A549 (cell line): ENCODE results near the gene SNRPA. TPM values are rescaled to one million over a fixed set of nuclear protein-coding genes. Genes with fewer than 3 reads are reported as not detected.

Experiments
- ATAC-seq, 2 experiments: fragments of 200-7000 bp in 1 of 2; fragments of >200 bp in 1 of 2; cut with Nextera tagmentation in 1 of 2; cut with Tn5 transposase in 1 of 2; 3 replicates each; pipeline versions ENCODE4 v1.8.0 to v1.9.1; 2018 to 2020; ENCODE audit warnings: mild to moderate bottlenecking in 1 of 2, moderate library complexity in 1 of 2
- CTCF ChIA-PET: fragments of 300-600 bp; sonication (Branson Sonifier 250); formaldehyde crosslinking; extraction: SDS; loops from one replicate; lab custom pipeline; 2021; ENCODE audit warnings: antibody characterized with exemption, inconsistent platforms; lab: Yijun Ruan, JAX
- POLR2A ChIA-PET: fragments of 350-600 bp; formaldehyde crosslinking; extraction: SDS; loops from one replicate; lab custom pipeline; 2021; ENCODE audit warnings: antibody characterized with exemption, inconsistent platforms; lab: Yijun Ruan, JAX
- DNase-seq, 2 experiments: peaks; one replicate each; pipeline versions ENCODE4 v3.0.0 to v3.0.0-alpha.2; 2011 to 2016; ENCODE audit warnings: low read depth in 1 of 2, low spot score in 1 of 2
- FAIRE-seq: peaks from 2 replicates; lab custom pipeline; 2011; peaks lifted over from hg19 to GRCh38; lab: Jason Lieb, UNC
- H3K27ac ChIP-seq, 2 experiments: fragments of >200 bp; sonication (Bioruptor Twin); formaldehyde crosslinking; 3 replicates each; pipeline ENCODE4 v1.5.1; 2016 to 2017
- H3K4me1 ChIP-seq: fragments of >200 bp; sonication (Bioruptor Twin); formaldehyde crosslinking; 3 replicates; pipeline ENCODE4 v1.6.1; 2016
- H3K4me2 ChIP-seq: fragments of >200 bp; sonication (Bioruptor Twin); formaldehyde crosslinking; 3 replicates; pipeline ENCODE4 v1.6.1; 2016
- H3K4me3 ChIP-seq: fragments of >200 bp; sonication (Bioruptor Twin); formaldehyde crosslinking; 3 replicates; pipeline ENCODE4 v1.5.1; 2016
- H3K9me3 ChIP-seq: fragments of >200 bp; sonication (Bioruptor Twin); formaldehyde crosslinking; 3 replicates; pipeline ENCODE4 v1.6.1; 2016
- ATOH8 ChIP-seq: fragments of 250-450 bp; sonication (Bioruptor Pico); IDR thresholded peaks from 2 replicates; pipeline ENCODE4 v1.5.0; 2020; ENCODE audit warnings: low read depth, mild to moderate bottlenecking, moderate library complexity
- BHLHE40 ChIP-seq: IDR thresholded peaks from 2 replicates; pipeline ENCODE4 v1.6.1; 2012; ENCODE audit warnings: low read depth, low read length, inconsistent platforms
- CBX2 ChIP-seq: fragments of 200-600 bp; sonication (generic); IDR thresholded peaks from 2 replicates; pipeline ENCODE4 v1.6.1; 2016; ENCODE audit warnings: low read depth, mild to moderate bottlenecking, borderline replicate concordance
- CBX8 ChIP-seq: fragments of 200-600 bp; sonication (generic); IDR thresholded peaks from 2 replicates; pipeline ENCODE4 v1.6.1; 2016
- E2F6 ChIP-seq: IDR thresholded peaks from 2 replicates; pipeline ENCODE4 v1.6.1; 2012; ENCODE audit warnings: low read depth, borderline replicate concordance
- EHF ChIP-seq: fragments of 250-450 bp; sonication (Bioruptor Pico); IDR thresholded peaks from 2 replicates; pipeline ENCODE4 v1.5.0; 2020; ENCODE audit warnings: mild to moderate bottlenecking
- ELK1 ChIP-seq: fragments of 150-350 bp; IDR thresholded peaks from 2 replicates; pipeline ENCODE4 v1.6.1; 2014; ENCODE audit warnings: low read depth, mild to moderate bottlenecking, low read length
- EP300 ChIP-seq, 2 experiments: fragments of >200 bp; sonication (Bioruptor Twin); formaldehyde crosslinking; IDR thresholded peaks; 2 replicates in 1 of 2; 3 replicates in 1 of 2; pipeline ENCODE4 v1.6.1; 2016 to 2017
- HDAC2 ChIP-seq: fragments of 200-600 bp; sonication (generic); IDR thresholded peaks from 2 replicates; pipeline ENCODE4 v1.6.1; 2016
- HEYL ChIP-seq: fragments of 250-450 bp; sonication (Bioruptor Pico); IDR thresholded peaks from 2 replicates; pipeline ENCODE4 v1.8.0; 2021; ENCODE audit warnings: mild to moderate bottlenecking, moderate library complexity
- HOXA7 ChIP-seq: fragments of 250-450 bp; sonication (Bioruptor Pico); IDR thresholded peaks from 2 replicates; pipeline ENCODE4 v1.5.0; 2020; ENCODE audit warnings: mild to moderate bottlenecking, moderate library complexity
- HOXB13 ChIP-seq: fragments of 250-450 bp; sonication (Bioruptor Pico); IDR thresholded peaks from 2 replicates; pipeline ENCODE4 v1.5.0; 2020; ENCODE audit warnings: low read depth, mild to moderate bottlenecking, moderate library complexity
- HOXB5 ChIP-seq: fragments of 250-450 bp; sonication (Bioruptor Pico); IDR thresholded peaks from 2 replicates; pipeline ENCODE4 v1.5.0; 2020; ENCODE audit warnings: mild to moderate bottlenecking, moderate library complexity
- JUNB ChIP-seq: fragments of >200 bp; sonication (Bioruptor Twin); formaldehyde crosslinking; IDR thresholded peaks from 2 replicates; pipeline ENCODE4 v1.6.1; 2016
- KDM1A ChIP-seq: fragments of 200-600 bp; sonication (generic); IDR thresholded peaks from 2 replicates; pipeline ENCODE4 v1.6.1; 2016; ENCODE audit warnings: low read depth, mild to moderate bottlenecking
- MAFK ChIP-seq: fragments of 450-650 bp; IDR thresholded peaks from 2 replicates; pipeline ENCODE4 v1.6.1; 2014; ENCODE audit not compliant: partially characterized antibody
- MAX ChIP-seq: IDR thresholded peaks from 2 replicates; pipeline ENCODE4 v1.6.1; 2012
- MAZ ChIP-seq: fragments of 150-350 bp; IDR thresholded peaks from 2 replicates; pipeline ENCODE4 v1.6.1; 2014; ENCODE audit warnings: antibody characterized with exemption, low read depth, low read length, borderline replicate concordance
- POLR2A ChIP-seq: IDR thresholded peaks from 2 replicates; pipeline ENCODE4 v1.6.1; 2012; ENCODE audit warnings: mild to moderate bottlenecking, low read length
- POLR2AphosphoS2 ChIP-seq: conservative IDR thresholded peaks from 2 replicates; pipeline ENCODE4 v1.6.1; 2012; ENCODE audit warnings: low read length, improper control_type of control experiment, inconsistent platforms
- RCOR1 ChIP-seq: fragments of 150-350 bp; IDR thresholded peaks from 2 replicates; pipeline ENCODE4 v1.6.1; 2014; ENCODE audit warnings: antibody characterized with exemption, low read length, low read depth
- RFX5 ChIP-seq: fragments of 450-650 bp; IDR thresholded peaks from 2 replicates; pipeline ENCODE4 v1.7.1; 2014; ENCODE audit warnings: antibody characterized with exemption, mild to moderate bottlenecking, moderate library complexity
- SREBF2 ChIP-seq: fragments of 450-650 bp; IDR thresholded peaks from 2 replicates; pipeline ENCODE4 v1.6.1; 2014; ENCODE audit warnings: mild to moderate bottlenecking, moderate library complexity
- TFCP2L1 ChIP-seq: fragments of 250-450 bp; sonication (Bioruptor Pico); IDR thresholded peaks from 2 replicates; pipeline ENCODE4 v1.5.0; 2021; ENCODE audit warnings: mild to moderate bottlenecking
- USF2 ChIP-seq: fragments of 450-650 bp; IDR thresholded peaks from 2 replicates; pipeline ENCODE4 v1.6.1; 2014; ENCODE audit warnings: antibody characterized with exemption
- ZFP36 ChIP-seq: fragments of 450-650 bp; IDR thresholded peaks from 2 replicates; pipeline ENCODE4 v1.6.1; 2014; ENCODE audit warnings: borderline replicate concordance; ENCODE audit not compliant: partially characterized antibody
- WGBS: methylation state at CpG from one replicate; pipeline ENCODE4 v1.1.6; 2017; ENCODE audit errors: missing lambda C conversion rate; 5-methylcytosine and 5-hydroxymethylcytosine counted together
- polyA plus RNA-seq, 4 experiments: library from polyadenylated mRNA; depleted of rRNA in 3 of 4; stranded (reverse); fragments of >200 nt; fragmentation: RNase III in 1 of 4; extraction: RNeasy Plus Mini Kit Qiagen cat#74134 plus additional on column Dnase treatment in 1 of 4; gene quantifications; 2 replicates in 3 of 4; 3 replicates in 1 of 4; pipeline ENCODE4 v1.2.3, GENCODE V29; 2011 to 2017

Gene SNRPA
- polyA plus RNA-seq, 2 of the 4 experiments (the other 2 are of a cell fraction) = 141 to 236 TPM

GRCh38 chr19:40705950-40706619 lies 44.9 kb upstream of the SNRPA start:
- no peak overlapping the region for H3K4me2 ChIP-seq
- TF ChIP-seq POLR2A (no peak), EHF (no peak), HOXB13 (CRISPR knock-in tag) (no peak), CBX8 (no peak), RFX5 (no peak), JUNB (no peak), MAFK (no peak), ELK1 (no peak), USF2 (no peak), HOXB5 (no peak), HDAC2 (no peak), E2F6 (no peak), TFCP2L1 (CRISPR knock-in tag) (no peak), CBX2 (no peak), BHLHE40 (no peak), POLR2AphosphoS2 (no peak), HOXA7 (no peak), ATOH8 (CRISPR knock-in tag) (no peak)
- TF ChIP-seq, all 56 proteins: peak for 0
- H3K9me3 ChIP-seq = no peaks in the 10 kb centered on the region
- H3K4me1 ChIP-seq = peaks cover 8% of the 10 kb centered on the region; the same call in 2 of the 3 replicates
- CTCF ChIA-PET = interaction anchor here (0.7 to 11.7 kb wide), 4 partner anchors 8 to 42 kb away, joined by 3 to 178 read pairs (median 4); no protein-coding TSS in a partner anchor
- FAIRE-seq (no peak), DNase-seq (no peak), ATAC-seq (no peak)
- POLR2A ChIA-PET = interaction anchor here (0.9 kb wide), 1 partner anchor 73 kb away, joined by 4 read pairs; no protein-coding TSS in a partner anchor
- no peak overlapping the region for H3K4me3 ChIP-seq
- WGBS = 90% methylated on average over 7 of the region's 7 CpGs
- no peak overlapping the region for H3K27ac ChIP-seq

- Histone ChIP-seq H3K4me3 (no peak overlapping the region), H3K27ac (no peak overlapping the region), H3K4me2 (no peak overlapping the region), H3K9me3 (no peaks in the 10 kb centered on the region), H3K4me1 (peaks cover 4% of the 10 kb centered on the region; the same call in 2 of the 3 replicates)
- FAIRE-seq (peak; percentile 39), DNase-seq (no peak), ATAC-seq (no peak)
- 96% methylated on average over 7 of the region's 7 CpGs for WGBS
- CTCF ChIA-PET = interaction anchor here (0.7 to 11.7 kb wide), 6 partner anchors 9 to 44 kb away, joined by 3 to 178 read pairs (median 4); partner anchors contain the start of genes ACTMAP, COQ8B and SNRPA
- TF ChIP-seq POLR2AphosphoS2 (no peak), HEYL (CRISPR knock-in tag) (no peak), SREBF2 (no peak), HOXB13 (CRISPR knock-in tag) (no peak), KDM1A (no peak), MAX (no peak), HOXA7 (no peak), MAZ (no peak), ZFP36 (no peak), RCOR1 (no peak), EP300 (IDR thresholded peaks at IDR 0.05) (no peak)
- POLR2A ChIA-PET = no interaction called here
These were observed 43.4 kb upstream of the SNRPA start for GRCh38 chr19:40707615-40708014.
